SHP77 (cell line): ENCODE results near the gene UTF1.
"Not testable (repeated sequence)": the region's sequence is repeated elsewhere in the genome, so short reads cannot be mapped to it uniquely, and the experiment has no call there.

Experiments used
- DNase-seq, 2 experiments: peaks; one replicate each; lab custom pipeline; 2025; lab: John Stamatoyannopoulos, UW

UTF1 gene

GRCh38 chr10:133209641-133210040 is 20.4 kb upstream of the UTF1 start:
- DNase-seq, result no peak

GRCh38 chr10:133210398-133211140 is 19.4 kb upstream of the UTF1 start:
- no peak for DNase-seq

- no peak for DNase-seq
Observed at GRCh38 chr10:133211141-133211830, 18.7 kb upstream of the UTF1 start.

- DNase-seq, result no peak
Observed at GRCh38 chr10:133211959-133212852, 17.8 kb upstream of the UTF1 start.

- DNase-seq, result no peak
Observed at GRCh38 chr10:133212853-133213494, 17.0 kb upstream of the UTF1 start.

- no peak for DNase-seq
Observed at GRCh38 chr10:133213641-133214467, 16.2 kb upstream of the UTF1 start.

GRCh38 chr10:133214468-133215410 is 15.3 kb upstream of the UTF1 start:
- no peak for DNase-seq

- no peak for DNase-seq
Observed at GRCh38 chr10:133215586-133215985, 14.4 kb upstream of the UTF1 start.

GRCh38 chr10:133216776-133217175 is 13.2 kb upstream of the UTF1 start:
- DNase-seq, result no peak

GRCh38 chr10:133217800-133218589 is 12.0 kb upstream of the UTF1 start:
- no peak for DNase-seq

GRCh38 chr10:133218891-133219290 is 11.1 kb upstream of the UTF1 start:
- no peak for DNase-seq

- DNase-seq, result no peak
Observed at GRCh38 chr10:133219782-133220181, 10.2 kb upstream of the UTF1 start.

GRCh38 chr10:133221331-133221730 is 8.7 kb upstream of the UTF1 start:
- no peak for DNase-seq

- not testable (repeated sequence) for DNase-seq
Observed at GRCh38 chr10:133221756-133222155, 8.3 kb upstream of the UTF1 start.

- DNase-seq, result no peak
Observed at GRCh38 chr10:133224076-133224475, 5.9 kb upstream of the UTF1 start.

GRCh38 chr10:133224756-133225372 is 5.2 kb upstream of the UTF1 start:
- no peak for DNase-seq

GRCh38 chr10:133225707-133226191 is 4.3 kb upstream of the UTF1 start:
- DNase-seq, result no peak

GRCh38 chr10:133226251-133226808 is 3.7 kb upstream of the UTF1 start:
- DNase-seq, result no peak
